HFFc6 (cell line): ENCODE measurements around the gene DAP. TPM values are rescaled to one million over a fixed set of nuclear protein-coding genes. Genes with fewer than 3 reads are reported as not detected.

ENCODE experiments used
- DNase-seq: peaks from one replicate; pipeline ENCODE4 v3.0.0-alpha.2; 2018
- H3K27ac Mint-ChIP-seq: 2 replicates; pipeline ENCODE4 v1.8.0; 2020; ENCODE audit warnings: mild to moderate bottlenecking, mixed read lengths
- H3K27me3 Mint-ChIP-seq: 2 replicates; pipeline ENCODE4 v1.8.0; 2021; ENCODE audit warnings: mild to moderate bottlenecking, moderate library complexity, mixed read lengths; ENCODE audit not compliant: insufficient read depth
- H3K36me3 Mint-ChIP-seq: 2 replicates; pipeline ENCODE4 v1.8.0; 2021; ENCODE audit warnings: low read depth, mixed read lengths
- H3K4me1 Mint-ChIP-seq: 2 replicates; pipeline ENCODE4 v1.8.0; 2020; ENCODE audit warnings: low read depth, mixed read lengths
- H3K4me3 Mint-ChIP-seq: 2 replicates; pipeline ENCODE4 v1.8.0; 2020; ENCODE audit warnings: mild to moderate bottlenecking, moderate library complexity, mixed read lengths
- H3K9me3 Mint-ChIP-seq: 2 replicates; pipeline ENCODE4 v1.8.0; 2020; ENCODE audit warnings: mild to moderate bottlenecking, mixed read lengths
- CTCF ChIP-seq: fragments of 200-600 bp; sonication (generic); IDR thresholded peaks from 2 replicates; pipeline ENCODE4 v1.5.0; 2021; ENCODE audit warnings: antibody characterized with exemption, mild to moderate bottlenecking
- total RNA-seq, 6 experiments: library from RNA; stranded (reverse); fragmentation: NEBNext Ultra II Directional; extraction: Animal tissue kit (Norgen Biotek cat#: 25700); gene quantifications; 2 replicates in 1 of 6; 3 replicates in 5 of 6; pipeline ENCODE4 v1.2.3, GENCODE V29; 2021

The DAP gene
- total RNA-seq, 6 experiments from 2014 or later, result 255 to 357 (median 285) TPM

- H3K27ac Mint-ChIP-seq, result no peak overlapping the region
- peaks cover 40% of the 10 kb centered on the region for H3K36me3 Mint-ChIP-seq
- H3K4me3 Mint-ChIP-seq, result no peak overlapping the region
- no peak for DNase-seq
- TF ChIP-seq CTCF, result no peak
- no peaks in the 10 kb centered on the region; the same call in 1 of the 2 replicates for H3K9me3 Mint-ChIP-seq
- no peaks in the 10 kb centered on the region; the same call in 1 of the 2 replicates for H3K27me3 Mint-ChIP-seq
- H3K4me1 Mint-ChIP-seq, result peaks cover 12% of the 10 kb centered on the region
These were observed 78.1 kb downstream of the DAP start for GRCh38 chr5:10682801-10683525.

GRCh38 chr5:10681731-10682679 lies 79.0 kb downstream of the DAP start:
- Mint-ChIP-seq H3K4me3 (no peak overlapping the region), H3K4me1 (peaks cover 17% of the 10 kb centered on the region), H3K27ac (no peak overlapping the region), H3K27me3 (peaks cover 7% of the 10 kb centered on the region), H3K36me3 (peaks cover 44% of the 10 kb centered on the region), H3K9me3 (peaks cover 4% of the 10 kb centered on the region; the same call in 1 of the 2 replicates)
- DNase-seq, result no peak
- TF ChIP-seq CTCF, result no peak

- TF ChIP-seq CTCF, result no peak
- H3K9me3 Mint-ChIP-seq, result peaks cover 4% of the 10 kb centered on the region; the same call in 1 of the 2 replicates
- no peak for DNase-seq
- H3K4me3 Mint-ChIP-seq, result no peak overlapping the region
- peaks cover 41% of the 10 kb centered on the region for H3K36me3 Mint-ChIP-seq
- H3K27me3 Mint-ChIP-seq, result peaks cover 7% of the 10 kb centered on the region
- H3K4me1 Mint-ChIP-seq, result peaks cover 17% of the 10 kb centered on the region
- H3K27ac Mint-ChIP-seq, result no peak overlapping the region
These were observed 80.1 kb downstream of the DAP start for GRCh38 chr5:10680876-10681481.

GRCh38 chr5:10679336-10679988 lies 81.6 kb downstream of the DAP start:
- DNase-seq, result no peak
- peaks cover 29% of the 10 kb centered on the region for H3K36me3 Mint-ChIP-seq
- H3K4me1 Mint-ChIP-seq, result peaks cover 17% of the 10 kb centered on the region

More at GRCh38 chr5:10679336-10679988, 81.6 kb downstream of the DAP start:
- peaks cover 15% of the 10 kb centered on the region for H3K27me3 Mint-ChIP-seq
- H3K9me3 Mint-ChIP-seq, result peaks cover 4% of the 10 kb centered on the region; the same call in 1 of the 2 replicates
- TF ChIP-seq CTCF, result no peak
- no peak overlapping the region; the same call in 1 of the 2 replicates for H3K27ac Mint-ChIP-seq
- no peak overlapping the region for H3K4me3 Mint-ChIP-seq
